Kidney (tissue), 14 donors: ENCODE measurements around the gene KRT2. TPM values are rescaled to one million over a fixed set of nuclear protein-coding genes. Genes with fewer than 3 reads are reported as not detected.

Experiments used
- DNase-seq, 5 donors: peaks; one replicate each; pipeline ENCODE4 v3.0.0-alpha.2; 2013 to 2020
- FAIRE-seq: peaks from 2 replicates; lab custom pipeline; 2012; peaks lifted over from hg19 to GRCh38; lab: Jason Lieb, UNC
- H3K27ac ChIP-seq, 2 donors: one replicate each; pipeline ENCODE4 v1.7.0; 2013; ENCODE audit warnings: low read depth in 2 of 2, low read length in 2 of 2, inconsistent platforms in 1 of 2
- H3K27me3 ChIP-seq: one replicate; pipeline ENCODE4 v1.7.1; 2013; ENCODE audit warnings: low read length, inconsistent platforms; ENCODE audit not compliant: control insufficient read depth, insufficient read depth
- H3K36me3 ChIP-seq, 3 donors: one replicate each; pipeline versions ENCODE4 v1.7.0 to v1.7.1; 2013; ENCODE audit warnings: low read length in 3 of 3, control low read depth in 1 of 3, inconsistent platforms in 1 of 3; ENCODE audit not compliant: insufficient read depth in 3 of 3, control insufficient read depth in 2 of 3
- H3K4me1 ChIP-seq, 3 donors: one replicate each; pipeline versions ENCODE4 v1.7.0 to v1.7.1; 2013; ENCODE audit warnings: low read length in 3 of 3, inconsistent platforms in 1 of 3, low read depth in 1 of 3; ENCODE audit not compliant: control insufficient read depth in 2 of 3, insufficient read depth in 2 of 3
- H3K4me3 ChIP-seq, 3 donors: one replicate each; pipeline versions ENCODE4 v1.7.0 to v1.8.1; 2013; ENCODE audit warnings: low read length in 3 of 3, control low read depth in 1 of 3, inconsistent platforms in 1 of 3
- H3K9ac ChIP-seq, 3 donors: one replicate each; pipeline versions ENCODE4 v1.7.0 to v1.7.1; 2013; ENCODE audit warnings: low read length in 3 of 3, control low read depth in 1 of 3, inconsistent platforms in 1 of 3
- H3K9me3 ChIP-seq, 3 donors: one replicate each; pipeline versions ENCODE4 v1.7.0 to v1.7.1; 2013; ENCODE audit warnings: low read length in 3 of 3, control low read depth in 1 of 3, inconsistent platforms in 1 of 3; ENCODE audit not compliant: control insufficient read depth in 2 of 3, insufficient read depth in 1 of 3
- CTCF ChIP-seq: IDR thresholded peaks from 3 replicates; pipeline ENCODE4 v1.5.1; 2012; ENCODE audit warnings: mild to moderate bottlenecking, moderate library complexity, borderline replicate concordance; ENCODE audit not compliant: insufficient read depth; ENCODE audit errors: extremely low read depth
- intact Hi-C: fragments of 100-400 bp; cut with DNase I; formaldehyde crosslinking; loops from one replicate; pipeline ENCODE4 v1.11.1; 2022
- polyA plus RNA-seq: library from polyadenylated mRNA; stranded (reverse); fragments of 350-450 nt; fragmentation: Illumina TruSeq; extraction: RNeasy Lipid Tissue Mini Kit (QIAGEN cat#74804); gene quantifications from one replicate; pipeline ENCODE4 v1.2.3, GENCODE V29; 2014; ENCODE audit warnings: low read depth, low replicate concordance; ENCODE audit not compliant: insufficient read depth
- total RNA-seq: library from RNA; stranded (reverse); fragmentation: NEBNext Ultra II Directional; extraction: Animal tissue kit (Norgen Biotek cat#: 25700); gene quantifications from one replicate; pipeline ENCODE4 v1.2.1, GENCODE V29; 2021
- donor health status: control.
- donor health status: control.
- donor health status: control.
- donor health status: control.
- donor health status: control.
- donor health status: DM: yes; HTN: yes; CAD: no.
- donor health status: Normal renal cell carcinoma (clear cell type).

Gene KRT2
- total and polyA plus RNA-seq, 2 donors from 2014 or later = not detected

- Histone ChIP-seq H3K27me3 (no peaks in the 10 kb centered on the region), H3K36me3 (no peaks in the 10 kb centered on the region), H3K4me3 (no peak overlapping the region), H3K27ac (no peak overlapping the region), H3K9me3 (no peaks in the 10 kb centered on the region), H3K9ac (no peak overlapping the region), H3K4me1 (no peaks in the 10 kb centered on the region)
- no peak for TF ChIP-seq CTCF
- peak in 2 of 5 donors; percentile 2 to 11 for DNase-seq
- FAIRE-seq = no peak
- intact Hi-C loops = no loop called here
Observed at GRCh38 chr12:52608826-52609630, 43.0 kb downstream of the KRT2 start.

- Histone ChIP-seq H3K4me1 (no peaks in the 10 kb centered on the region), H3K36me3 (no peaks in the 10 kb centered on the region), H3K27ac (no peak overlapping the region), H3K9me3 (no peaks in the 10 kb centered on the region), H3K4me3 (no peak overlapping the region), H3K9ac (no peak overlapping the region), H3K27me3 (no peaks in the 10 kb centered on the region)
- FAIRE-seq = no peak
- intact Hi-C loops = no loop called here
- peak in 2 of 5 donors; percentile 2 to 6 for DNase-seq
- TF ChIP-seq CTCF = no peak
Observed at GRCh38 chr12:52608161-52608560, 43.9 kb downstream of the KRT2 start.

GRCh38 chr12:52607314-52607713 lies 44.7 kb downstream of the KRT2 start:
- Histone ChIP-seq H3K36me3 (no peaks in the 10 kb centered on the region), H3K4me3 (no peak overlapping the region), H3K27me3 (peaks cover 2% of the 10 kb centered on the region), H3K27ac (no peak overlapping the region), H3K9ac (no peak overlapping the region), H3K4me1 (no peaks in the 10 kb centered on the region), H3K9me3 (no peaks in the 10 kb centered on the region)
- FAIRE-seq = no peak
- peak in 2 of 5 donors; percentile 0 for DNase-seq
- intact Hi-C loops = no loop called here
- TF ChIP-seq CTCF = no peak
